Measurements from ENCODE around the gene WRAP73. TPM values are rescaled to one million over a fixed set of nuclear protein-coding genes. Genes with fewer than 3 reads are reported as not detected.
A peak's percentile ranks its signal among the peaks of the same experiment; 100 is the strongest.

WRAP73 gene
- total RNA-seq, 1 donor from 2014 or later, result 22.5 TPM

DNA sequence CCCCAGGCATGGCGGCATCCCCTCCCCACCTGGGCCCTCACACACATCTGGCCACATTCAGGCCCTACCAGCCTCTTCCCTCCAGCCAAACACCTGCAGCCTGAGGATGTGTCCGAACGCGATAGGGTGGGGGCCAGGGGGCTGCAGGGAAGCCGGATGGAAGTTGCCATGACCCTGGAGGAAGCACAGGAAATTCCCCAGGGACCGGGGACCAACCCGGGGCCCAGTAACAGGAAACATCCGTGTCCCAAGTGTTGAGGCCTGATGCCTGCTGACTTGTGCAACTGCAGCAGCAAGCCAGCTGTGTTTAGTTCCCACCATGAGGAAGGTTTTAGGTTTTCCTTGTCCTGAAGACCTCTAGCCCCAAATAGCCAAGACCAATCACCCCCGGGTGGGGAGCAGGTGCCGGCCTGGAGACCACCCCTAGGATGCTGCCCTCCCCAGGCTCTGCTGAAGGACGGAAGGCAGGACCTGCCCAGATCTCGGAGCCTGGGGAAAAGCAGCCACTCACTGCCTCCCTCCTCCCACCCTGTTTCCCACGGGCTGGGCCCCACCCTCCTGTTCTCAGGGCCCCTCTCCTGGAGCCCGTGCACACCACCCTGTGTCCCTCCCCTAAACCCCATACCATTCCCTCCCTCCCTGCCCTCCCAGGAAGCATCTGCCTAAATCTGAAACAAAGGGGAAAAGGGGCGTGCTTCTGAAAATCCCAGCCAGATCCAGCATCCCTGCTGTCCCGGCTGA lies 68.4 kb downstream of the WRAP73 start:
- TF ChIP-seq, protein P1, sequence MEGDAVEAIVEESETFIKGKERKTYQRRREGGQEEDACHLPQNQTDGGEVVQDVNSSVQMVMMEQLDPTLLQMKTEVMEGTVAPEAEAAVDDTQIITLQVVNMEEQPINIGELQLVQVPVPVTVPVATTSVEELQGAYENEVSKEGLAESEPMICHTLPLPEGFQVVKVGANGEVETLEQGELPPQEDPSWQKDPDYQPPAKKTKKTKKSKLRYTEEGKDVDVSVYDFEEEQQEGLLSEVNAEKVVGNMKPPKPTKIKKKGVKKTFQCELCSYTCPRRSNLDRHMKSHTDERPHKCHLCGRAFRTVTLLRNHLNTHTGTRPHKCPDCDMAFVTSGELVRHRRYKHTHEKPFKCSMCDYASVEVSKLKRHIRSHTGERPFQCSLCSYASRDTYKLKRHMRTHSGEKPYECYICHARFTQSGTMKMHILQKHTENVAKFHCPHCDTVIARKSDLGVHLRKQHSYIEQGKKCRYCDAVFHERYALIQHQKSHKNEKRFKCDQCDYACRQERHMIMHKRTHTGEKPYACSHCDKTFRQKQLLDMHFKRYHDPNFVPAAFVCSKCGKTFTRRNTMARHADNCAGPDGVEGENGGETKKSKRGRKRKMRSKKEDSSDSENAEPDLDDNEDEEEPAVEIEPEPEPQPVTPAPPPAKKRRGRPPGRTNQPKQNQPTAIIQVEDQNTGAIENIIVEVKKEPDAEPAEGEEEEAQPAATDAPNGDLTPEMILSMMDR (IDR thresholded peaks at IDR 0.05), result no peak
- intact Hi-C loops (cut with DNase I), result no loop called here
- no peaks in the 10 kb centered on the region for H3K9me3 ChIP-seq
- H3K4me1 ChIP-seq, result peaks cover 5% of the 10 kb centered on the region
- H3K36me3 ChIP-seq, result no peaks in the 10 kb centered on the region
- H3K27me3 ChIP-seq (ENCODE audit: low read depth), result no peaks in the 10 kb centered on the region
- ATAC-seq, result no peak
- no peak for DNase-seq
- H3K27ac ChIP-seq, result peak overlapping the region; percentile 18
- H3K4me3 ChIP-seq, result no peak overlapping the region

Other genes starting within 250 kb of the WRAP73 start
- gene ARHGEF16, start 195.4 kb downstream of the WRAP73 start, total RNA-seq, result 10.6 TPM
- gene MEGF6, start 38.6 kb downstream of the WRAP73 start, total RNA-seq, result 57.1 TPM
- 46.1 TPM for gene TPRG1L, start 25.1 kb downstream of the WRAP73 start, total RNA-seq
- gene TP73, start 2.4 kb upstream of the WRAP73 start, total RNA-seq, result 3.6 TPM
- not detected for gene CCDC27, start 102.3 kb upstream of the WRAP73 start, total RNA-seq
- gene SMIM1, start 122.6 kb upstream of the WRAP73 start, total RNA-seq, result 8.5 TPM
- gene LRRC47, start 146.4 kb upstream of the WRAP73 start, total RNA-seq, result 34.4 TPM
- gene CEP104, start 207.1 kb upstream of the WRAP73 start, total RNA-seq, result 53.9 TPM
- gene DFFB, start 207.4 kb upstream of the WRAP73 start, total RNA-seq, result 10.6 TPM

All from lower lobe of right lung (tissue), 2 donors.